ENCODE measurements around the gene CPA5. TPM values are rescaled to one million over a fixed set of nuclear protein-coding genes. Genes with fewer than 3 reads are reported as not detected.
"Not testable (repeated sequence)": the region's sequence is repeated elsewhere in the genome, so short reads cannot be mapped to it uniquely, and the experiment has no call there.

Gene CPA5
- total and polyA plus RNA-seq, 2 experiments from 2014 or later: not detected

- no peak for TF ChIP-seq REST (IDR thresholded peaks at IDR 0.05; ENCODE audit: unreplicated experiment)
Measured at GRCh38 chr7:130374507-130374906, 29.9 kb downstream of the CPA5 start (continued).

- ATAC-seq; H3K27ac ChIP-seq (ENCODE audit: low read depth); H3K36me3 ChIP-seq (ENCODE audit: insufficient read depth); H3K4me3 Mint-ChIP-seq; H2AFZ ChIP-seq; H3K27ac Mint-ChIP-seq; H3F3A ChIP-seq (replicated peaks; ENCODE audit: low read depth); H3K79me2 ChIP-seq (replicated peaks; ENCODE audit: insufficient read depth); H3K27me3 ChIP-seq (ENCODE audit: insufficient read depth); H3K4me3 ChIP-seq; H4K20me1 ChIP-seq (replicated peaks; ENCODE audit: insufficient read depth); DNase-seq (ENCODE audit: low spot score); H3K4me2 ChIP-seq: not testable (repeated sequence)
- Mint-ChIP-seq H3K4me1 (peaks cover 20% of the 10 kb centered on the region), H3K9me3 (peaks cover 31% of the 10 kb centered on the region), H3K27me3 (ENCODE audit: insufficient read depth, low read depth, poor library complexity) (peaks cover 20% of the 10 kb centered on the region), H3K36me3 (ENCODE audit: low read depth) (peaks cover 21% of the 10 kb centered on the region)
- Histone ChIP-seq H3K9me2 (ENCODE audit: insufficient read depth) (peaks cover 12% of the 10 kb centered on the region; the same call in 1 of the 2 replicates), H3K4me1 (ENCODE audit: insufficient read depth) (peaks cover 13% of the 10 kb centered on the region; the same call in 1 of the 2 replicates)
Measured at GRCh38 chr7:130376461-130376860, 31.8 kb downstream of the CPA5 start.

GRCh38 chr7:130377178-130377577 is 32.6 kb downstream of the CPA5 start:
- no peak overlapping the region for H3K4me3 Mint-ChIP-seq
- Histone ChIP-seq H3K4me1 (ENCODE audit: insufficient read depth) (peaks cover 13% of the 10 kb centered on the region; the same call in 1 of the 2 replicates), H3F3A (replicated peaks; ENCODE audit: low read depth) (no peaks in the 10 kb centered on the region), H3K4me3 (no peak overlapping the region), H2AFZ (no peak overlapping the region), H3K4me2 (no peak overlapping the region), H4K20me1 (replicated peaks; ENCODE audit: insufficient read depth) (no peaks in the 10 kb centered on the region), H3K9me2 (ENCODE audit: insufficient read depth) (peaks cover 8% of the 10 kb centered on the region; the same call in 1 of the 2 replicates), H3K27me3 (ENCODE audit: insufficient read depth) (no peaks in the 10 kb centered on the region), H3K36me3 (ENCODE audit: insufficient read depth) (no peaks in the 10 kb centered on the region), H3K27ac (ENCODE audit: low read depth) (no peak overlapping the region), H3K79me2 (replicated peaks; ENCODE audit: insufficient read depth) (no peaks in the 10 kb centered on the region)
- no peak for DNase-seq (ENCODE audit: low spot score)
- no peak for TF ChIP-seq ZNF114 (CRISPR knock-in tag; IDR thresholded peaks at IDR 0.05)
- TF ChIP-seq EZH2phosphoT487 (IDR thresholded peaks at IDR 0.05; ENCODE audit: unreplicated experiment): no peak
- no peak for TF ChIP-seq STAT1 (IDR thresholded peaks at IDR 0.05; ENCODE audit: unreplicated experiment)
- no peak for TF ChIP-seq ETS1 (IDR thresholded peaks at IDR 0.05)
- TF ChIP-seq JUNB (IDR thresholded peaks at IDR 0.05; ENCODE audit: unreplicated experiment): no peak
- TF ChIP-seq POLR2AphosphoS5 (IDR thresholded peaks at IDR 0.05; ENCODE audit: low read depth): no peak
- no peak for TF ChIP-seq NANOG (IDR thresholded peaks at IDR 0.05; ENCODE audit: borderline replicate concordance)
- TF ChIP-seq REST (IDR thresholded peaks at IDR 0.05; ENCODE audit: unreplicated experiment): no peak
- no peak for TF ChIP-seq CTCF (conservative IDR thresholded peaks at IDR 0.05; ENCODE audit: low read depth in 2 of 2)
- peaks cover 20% of the 10 kb centered on the region for H3K27me3 Mint-ChIP-seq (ENCODE audit: insufficient read depth, low read depth, poor library complexity)
- no peak for ATAC-seq
- peaks cover 20% of the 10 kb centered on the region for H3K4me1 Mint-ChIP-seq
- peaks cover 17% of the 10 kb centered on the region for H3K36me3 Mint-ChIP-seq (ENCODE audit: low read depth)
- H3K27ac Mint-ChIP-seq: no peak overlapping the region
- peaks cover 31% of the 10 kb centered on the region for H3K9me3 Mint-ChIP-seq

Data from GM23338 (cell line).